Measurements from ENCODE around the gene EPDR1.

GRCh38 chr7:37908221-37908788 lies 12.1 kb upstream of the EPDR1 start:
- TF ChIP-seq, protein P1, sequence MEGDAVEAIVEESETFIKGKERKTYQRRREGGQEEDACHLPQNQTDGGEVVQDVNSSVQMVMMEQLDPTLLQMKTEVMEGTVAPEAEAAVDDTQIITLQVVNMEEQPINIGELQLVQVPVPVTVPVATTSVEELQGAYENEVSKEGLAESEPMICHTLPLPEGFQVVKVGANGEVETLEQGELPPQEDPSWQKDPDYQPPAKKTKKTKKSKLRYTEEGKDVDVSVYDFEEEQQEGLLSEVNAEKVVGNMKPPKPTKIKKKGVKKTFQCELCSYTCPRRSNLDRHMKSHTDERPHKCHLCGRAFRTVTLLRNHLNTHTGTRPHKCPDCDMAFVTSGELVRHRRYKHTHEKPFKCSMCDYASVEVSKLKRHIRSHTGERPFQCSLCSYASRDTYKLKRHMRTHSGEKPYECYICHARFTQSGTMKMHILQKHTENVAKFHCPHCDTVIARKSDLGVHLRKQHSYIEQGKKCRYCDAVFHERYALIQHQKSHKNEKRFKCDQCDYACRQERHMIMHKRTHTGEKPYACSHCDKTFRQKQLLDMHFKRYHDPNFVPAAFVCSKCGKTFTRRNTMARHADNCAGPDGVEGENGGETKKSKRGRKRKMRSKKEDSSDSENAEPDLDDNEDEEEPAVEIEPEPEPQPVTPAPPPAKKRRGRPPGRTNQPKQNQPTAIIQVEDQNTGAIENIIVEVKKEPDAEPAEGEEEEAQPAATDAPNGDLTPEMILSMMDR (conservative IDR thresholded peaks at IDR 0.05 in 1 of 2, IDR thresholded peaks at IDR 0.05 in 1 of 2; ENCODE audit: low read depth in 1 of 2, low read length in 2 of 2): no peak
- TF ChIP-seq EZH2 (IDR thresholded peaks at IDR 0.05; ENCODE audit: low read length, missing control alignments): no peak
